Right lung (tissue), 5 donors: Measurements from ENCODE around the gene PTGDS. TPM values are rescaled to one million over a fixed set of nuclear protein-coding genes. Genes with fewer than 3 reads are reported as not detected.

Experiments
- polyA plus RNA-seq, 5 donors: library from polyadenylated mRNA; unstranded; fragments of 120-200 nt; gene quantifications; one replicate each; pipeline versions ENCODE4 v1.2.1 to v1.2.3, GENCODE V29; 2013; ENCODE audit warnings: inconsistent platforms in 1 of 5, low replicate concordance in 1 of 5; ENCODE audit not compliant: insufficient read length in 5 of 5, insufficient read depth in 1 of 5

Gene PTGDS
- polyA plus RNA-seq, 5 donors, result 21.1 to 66.2 (median 29.6) TPM

Other genes starting within 250 kb of the PTGDS start
- gene LCN10, start 234.6 kb upstream of the PTGDS start, polyA plus RNA-seq, result under 1 TPM; 0.12 to 0.76 (median 0.31) TPM
- not detected for gene LCN6, start 229.0 kb upstream of the PTGDS start, polyA plus RNA-seq
- gene LCN8, start 219.3 kb upstream of the PTGDS start, polyA plus RNA-seq, result under 1 TPM in 1 of 5 donors, not detected in 4; 0.72 TPM
- gene LCN15, start 213.0 kb upstream of the PTGDS start, polyA plus RNA-seq, result 1 to 10 TPM in 1 of 5 donors, under 1 TPM in 4; 0.07 to 2.2 (median 0.10) TPM
- 10 to 100 TPM; 42.6 to 74.3 (median 54.0) TPM for gene TMEM141, start 186.2 kb upstream of the PTGDS start, polyA plus RNA-seq
- 10 to 100 TPM in 1 of 5 donors, 1 to 10 TPM in 4; 5.9 to 10.6 (median 7.7) TPM for gene CCDC183, start 181.2 kb upstream of the PTGDS start, polyA plus RNA-seq
- 10 to 100 TPM; 46.3 to 79.6 (median 54.0) TPM for gene RABL6, start 169.6 kb upstream of the PTGDS start, polyA plus RNA-seq
- 1 to 10 TPM in 3 of 5 donors, under 1 TPM in 2; 0.56 to 1.9 (median 1.1) TPM for gene AJM1, start 135.0 kb upstream of the PTGDS start, polyA plus RNA-seq
- 100 to 1,000 TPM in 1 of 5 donors, 10 to 100 TPM in 4; 57.7 to 161 (median 84.7) TPM for gene PHPT1, start 128.1 kb upstream of the PTGDS start, polyA plus RNA-seq
- gene MAMDC4, start 125.2 kb upstream of the PTGDS start, polyA plus RNA-seq, result 1 to 10 TPM; 4.5 to 9.5 (median 6.7) TPM
- 100 to 1,000 TPM; 326 to 525 (median 367) TPM for gene EDF1, start 111.2 kb upstream of the PTGDS start, polyA plus RNA-seq
- 10 to 100 TPM; 10.8 to 16.5 (median 13.9) TPM for gene TRAF2, start 91.0 kb upstream of the PTGDS start, polyA plus RNA-seq
- 10 to 100 TPM; 28.1 to 74.7 (median 42.7) TPM for gene FBXW5, start 32.8 kb upstream of the PTGDS start, polyA plus RNA-seq
- gene C8G, start 32.3 kb upstream of the PTGDS start, polyA plus RNA-seq, result under 1 TPM in 4 of 5 donors, not detected in 1; 0.33 to 0.78 (median 0.41) TPM
- gene LCN12, start 25.2 kb upstream of the PTGDS start, polyA plus RNA-seq, result 10 to 100 TPM in 3 of 5 donors, 1 to 10 TPM in 2; 9.1 to 25.3 (median 21.1) TPM
- gene LCNL1, start 5.5 kb downstream of the PTGDS start, polyA plus RNA-seq, result 1 to 10 TPM in 2 of 5 donors, under 1 TPM in 3; 0.59 to 1.9 (median 0.89) TPM
- 10 to 100 TPM; 26.2 to 57.5 (median 36.8) TPM for gene PAXX, start 14.9 kb downstream of the PTGDS start, polyA plus RNA-seq
- 10 to 100 TPM; 25.9 to 74.3 (median 43.8) TPM for gene CLIC3, start 19.1 kb downstream of the PTGDS start, polyA plus RNA-seq
- 10 to 100 TPM; 16.0 to 35.7 (median 21.0) TPM for gene ABCA2, start 50.7 kb downstream of the PTGDS start, polyA plus RNA-seq
- gene FUT7, start 54.6 kb downstream of the PTGDS start, polyA plus RNA-seq, result under 1 TPM in 1 of 5 donors, not detected in 4; 0.08 TPM
- gene NPDC1, start 68.7 kb downstream of the PTGDS start, polyA plus RNA-seq, result 10 to 100 TPM; 20.6 to 61.5 (median 33.8) TPM
- gene ENTPD2, start 76.6 kb downstream of the PTGDS start, polyA plus RNA-seq, result 1 to 10 TPM; 2.0 to 5.4 (median 3.2) TPM
- 10 to 100 TPM in 3 of 5 donors, 1 to 10 TPM in 2; 8.9 to 13.7 (median 10.3) TPM for gene SAPCD2, start 93.1 kb downstream of the PTGDS start, polyA plus RNA-seq
- gene UAP1L1, start 100.0 kb downstream of the PTGDS start, polyA plus RNA-seq, result 1 to 10 TPM; 4.6 to 8.4 (median 5.6) TPM
- 10 to 100 TPM; 50.7 to 68.6 (median 60.1) TPM for gene MAN1B1, start 109.5 kb downstream of the PTGDS start, polyA plus RNA-seq
- 10 to 100 TPM; 27.2 to 50.4 (median 48.6) TPM for gene DPP7, start 137.2 kb downstream of the PTGDS start, polyA plus RNA-seq
- gene GRIN1, start 161.7 kb downstream of the PTGDS start, polyA plus RNA-seq, result under 1 TPM; 0.12 to 0.51 (median 0.23) TPM
- under 1 TPM in 4 of 5 donors, not detected in 1; 0.23 to 0.49 (median 0.37) TPM for gene LRRC26, start 192.5 kb downstream of the PTGDS start, polyA plus RNA-seq
- not detected for gene TMEM210, start 194.6 kb downstream of the PTGDS start, polyA plus RNA-seq
- gene ANAPC2, start 211.1 kb downstream of the PTGDS start, polyA plus RNA-seq, result 10 to 100 TPM; 34.4 to 53.0 (median 44.4) TPM
- 10 to 100 TPM; 34.4 to 69.2 (median 43.9) TPM for gene SSNA1, start 211.2 kb downstream of the PTGDS start, polyA plus RNA-seq
- gene TPRN, start 223.2 kb downstream of the PTGDS start, polyA plus RNA-seq, result 10 to 100 TPM in 2 of 5 donors, 1 to 10 TPM in 3; 5.9 to 12.1 (median 7.6) TPM
- 10 to 100 TPM; 31.5 to 40.1 (median 35.4) TPM for gene TMEM203, start 228.1 kb downstream of the PTGDS start, polyA plus RNA-seq
- 10 to 100 TPM in 2 of 5 donors, 1 to 10 TPM in 3; 6.9 to 16.1 (median 9.8) TPM for gene NDOR1, start 228.2 kb downstream of the PTGDS start, polyA plus RNA-seq
- gene RNF208, start 244.7 kb downstream of the PTGDS start, polyA plus RNA-seq, result 10 to 100 TPM in 1 of 5 donors, 1 to 10 TPM in 4; 3.2 to 10.8 (median 6.3) TPM
- gene CYSRT1, start 247.7 kb downstream of the PTGDS start, polyA plus RNA-seq, result 1 to 10 TPM in 4 of 5 donors, under 1 TPM in 1; 0.96 to 3.0 (median 2.0) TPM
- 1 to 10 TPM; 1.5 to 3.8 (median 3.5) TPM for gene RNF224, start 250.0 kb downstream of the PTGDS start, polyA plus RNA-seq